ENCODE data around the gene FAM135A.

GRCh38 chr6:70398783-70399728 is 14.3 kb upstream of the FAM135A start:
- TF ChIP-seq CTCF (conservative IDR thresholded peaks at IDR 0.05; ENCODE audit: low read depth, low read length) (no peak), EZH2 (IDR thresholded peaks at IDR 0.05; ENCODE audit: borderline replicate concordance, low read depth, low read length, poor library complexity, severe bottlenecking) (no peak)
